H1 (cell line): ENCODE results near the gene GTF2F2. TPM values are rescaled to one million over a fixed set of nuclear protein-coding genes. Genes with fewer than 3 reads are reported as not detected.

ENCODE experiments used
- CTCF ChIA-PET: fragments of 300-600 bp; sonication (Branson Sonifier 250); formaldehyde crosslinking; loops from one replicate; lab custom pipeline; 2021; ENCODE audit not compliant: partially characterized antibody; lab: Charles Lee
- POLR2A ChIA-PET: fragments of 300-600 bp; sonication (Branson Sonifier 250); formaldehyde crosslinking; loops from one replicate; lab custom pipeline; 2021; ENCODE audit warnings: inconsistent platforms; ENCODE audit not compliant: partially characterized antibody; lab: Charles Lee
- DNase-seq, 2 experiments: peaks; one replicate each; pipeline versions ENCODE4 v3.0.0 to v3.0.0-alpha.2; 2010 to 2022; ENCODE audit warnings: low spot score in 2 of 2, low read depth in 1 of 2, mixed read lengths in 1 of 2
- FAIRE-seq: peaks from 2 replicates; lab custom pipeline; 2011; peaks lifted over from hg19 to GRCh38; lab: Jason Lieb, UNC
- H2AFZ ChIP-seq: 2 replicates; pipeline ENCODE4 v1.8.1; 2012; ENCODE audit warnings: low read length, inconsistent platforms
- H2AK5ac ChIP-seq: 2 replicates; pipeline ENCODE4 v1.6.1; 2013; ENCODE audit warnings: low read depth, low read length
- H2BK120ac ChIP-seq: replicated peaks from 2 replicates; pipeline ENCODE3; 2013; ENCODE audit warnings: low read depth, low read length, inconsistent platforms
- H2BK12ac ChIP-seq: 2 replicates; pipeline ENCODE4 v1.6.1; 2013; ENCODE audit warnings: low read depth, low read length
- H2BK15ac ChIP-seq: 2 replicates; pipeline ENCODE4 v1.6.1; 2013; ENCODE audit warnings: low read length
- H2BK20ac ChIP-seq: 2 replicates; pipeline ENCODE4 v1.6.1; 2013; ENCODE audit warnings: low read length
- H2BK5ac ChIP-seq: 2 replicates; pipeline ENCODE4 v1.6.1; 2013; ENCODE audit warnings: low read depth, low read length
- H3K14ac ChIP-seq: 2 replicates; pipeline ENCODE4 v1.6.1; 2013; ENCODE audit warnings: inconsistent platforms; ENCODE audit not compliant: insufficient read length
- H3K18ac ChIP-seq: 2 replicates; pipeline ENCODE4 v1.6.1; 2013; ENCODE audit warnings: low read length; ENCODE audit errors: extremely low read depth
- H3K23ac ChIP-seq: 2 replicates; pipeline ENCODE4 v1.6.1; 2013; ENCODE audit warnings: inconsistent platforms; ENCODE audit not compliant: insufficient read length
- H3K23me2 ChIP-seq: 2 replicates; pipeline ENCODE4 v1.6.1; 2013; ENCODE audit warnings: low read depth, low read length
- H3K27ac ChIP-seq: 2 replicates; pipeline ENCODE4 v1.6.1; 2011; ENCODE audit warnings: low read depth, low read length, inconsistent platforms
- H3K27me3 ChIP-seq, 4 experiments: replicated peaks in 1 of 4; 1 replicate in 1 of 4; 2 replicates in 3 of 4; pipeline versions ENCODE4 v1.6.1 to v1.8.1; 2011 to 2013; ENCODE audit warnings: low read length in 3 of 4, mild to moderate bottlenecking in 3 of 4, inconsistent platforms in 2 of 4, mixed read lengths in 2 of 4, moderate library complexity in 1 of 4; ENCODE audit not compliant: control insufficient read depth in 3 of 4, insufficient read depth in 3 of 4; ENCODE audit errors: extremely low read depth in 1 of 4
- H3K36me3 ChIP-seq, 4 experiments: 2 replicates each; pipeline versions ENCODE4 v1.6.1 to v1.8.1; 2011 to 2013; ENCODE audit warnings: mild to moderate bottlenecking in 4 of 4, low read length in 3 of 4, moderate library complexity in 2 of 4, control low read depth in 1 of 4, inconsistent platforms in 1 of 4; ENCODE audit not compliant: insufficient read depth in 4 of 4, control insufficient read depth in 2 of 4
- H3K4ac ChIP-seq: replicated peaks from 2 replicates; pipeline ENCODE3; 2013; ENCODE audit warnings: low read length, low read depth, mixed read lengths, inconsistent platforms; ENCODE audit not compliant: insufficient read length
- H3K4me1 ChIP-seq, 4 experiments: replicated peaks in 1 of 4; 1 replicate in 1 of 4; 2 replicates in 3 of 4; pipeline versions ENCODE4 v1.6.1 to v1.8.1; 2011 to 2013; ENCODE audit warnings: low read length in 3 of 4, inconsistent platforms in 2 of 4, mixed read lengths in 1 of 4; ENCODE audit not compliant: insufficient read depth in 4 of 4, control insufficient read depth in 3 of 4
- H3K4me2 ChIP-seq, 2 experiments: 2 replicates each; pipeline versions ENCODE4 v1.6.1 to v1.8.1; 2011 to 2013; ENCODE audit warnings: low read depth in 2 of 2, low read length in 2 of 2, control low read depth in 1 of 2, inconsistent platforms in 1 of 2, mild to moderate bottlenecking in 1 of 2; ENCODE audit not compliant: insufficient read depth in 1 of 2
- H3K4me3 ChIP-seq, 4 experiments: fragments of 200-600, 300-600 bp in 1 of 4; sonication (generic), shearing (Covaris generic), sonication (Bioruptor Twin) in 1 of 4; 2 replicates each; pipeline versions ENCODE4 v1.5.1 to v1.8.1; 2011 to 2016; ENCODE audit warnings: low read length in 4 of 4, low read depth in 3 of 4, control low read depth in 2 of 4, inconsistent platforms in 2 of 4, mild to moderate bottlenecking in 2 of 4, mixed read lengths in 1 of 4, moderate library complexity in 1 of 4; ENCODE audit not compliant: insufficient read depth in 2 of 4; ENCODE audit errors: extremely low read depth in 1 of 4
- H3K56ac ChIP-seq: replicated peaks from 2 replicates; pipeline ENCODE3; 2013; ENCODE audit warnings: low read depth, mild to moderate bottlenecking, mixed read lengths, low read length, inconsistent platforms; ENCODE audit not compliant: insufficient read length
- H3K79me1 ChIP-seq: 2 replicates; pipeline ENCODE4 v1.6.1; 2013; ENCODE audit warnings: low read depth, low read length, control low read depth
- H3K79me2 ChIP-seq, 2 experiments: 2 replicates each; pipeline versions ENCODE4 v1.6.1 to v1.8.1; 2012 to 2013; ENCODE audit warnings: low read length in 2 of 2, mild to moderate bottlenecking in 2 of 2, inconsistent platforms in 1 of 2; ENCODE audit not compliant: insufficient read depth in 2 of 2, control insufficient read depth in 1 of 2
- H3K9ac ChIP-seq, 4 experiments: replicated peaks in 1 of 4; 1 replicate in 1 of 4; 2 replicates in 3 of 4; pipeline versions ENCODE4 v1.6.1 to v1.8.1; 2011 to 2013; ENCODE audit warnings: low read depth in 3 of 4, low read length in 3 of 4, control low read depth in 2 of 4, mild to moderate bottlenecking in 2 of 4, moderate library complexity in 2 of 4, inconsistent platforms in 1 of 4; ENCODE audit errors: extremely low read depth in 1 of 4
- H3K9me3 ChIP-seq, 2 experiments: 2 replicates each; pipeline versions ENCODE4 v1.6.1 to v1.8.1; 2012 to 2013; ENCODE audit warnings: mild to moderate bottlenecking in 2 of 2, moderate library complexity in 2 of 2, control low read depth in 1 of 2, inconsistent platforms in 1 of 2, low read depth in 1 of 2, low read length in 1 of 2, mixed read lengths in 1 of 2; ENCODE audit not compliant: insufficient read depth in 2 of 2
- H4K20me1 ChIP-seq, 2 experiments: replicated peaks in 1 of 2; 2 replicates each; pipeline versions ENCODE3 to v1.8.1; 2011 to 2013; ENCODE audit warnings: inconsistent platforms in 2 of 2, low read length in 2 of 2, mild to moderate bottlenecking in 1 of 2; ENCODE audit not compliant: insufficient read depth in 2 of 2, control insufficient read depth in 1 of 2
- H4K5ac ChIP-seq: 2 replicates; pipeline ENCODE4 v1.6.1; 2013; ENCODE audit warnings: low read length, low read depth, mixed read lengths, inconsistent platforms; ENCODE audit not compliant: insufficient read length
- H4K8ac ChIP-seq: 2 replicates; pipeline ENCODE4 v1.8.0; 2013; ENCODE audit warnings: mild to moderate bottlenecking, moderate library complexity, low read length, inconsistent platforms; ENCODE audit not compliant: insufficient read depth; ENCODE audit errors: extremely low read depth
- H4K91ac ChIP-seq: replicated peaks from 2 replicates; pipeline ENCODE3; 2013; ENCODE audit warnings: low read length, mixed read lengths, inconsistent platforms; ENCODE audit not compliant: insufficient read length
- ATF2 ChIP-seq: IDR thresholded peaks from 2 replicates; pipeline ENCODE4 v1.6.1; 2012; ENCODE audit warnings: low read length, inconsistent platforms
- EP300 ChIP-seq, 2 experiments: IDR thresholded peaks; 1 replicate in 1 of 2; 2 replicates in 1 of 2; pipeline ENCODE4 v1.6.1; 2011 to 2012; ENCODE audit warnings: low read depth in 2 of 2, low read length in 2 of 2, mild to moderate bottlenecking in 2 of 2, borderline replicate concordance in 1 of 2, inconsistent platforms in 1 of 2, moderate library complexity in 1 of 2
- GTF2F1 ChIP-seq: IDR thresholded peaks from 2 replicates; pipeline ENCODE4 v1.6.1; 2012; ENCODE audit warnings: low read depth, low read length, improper control_type of control experiment, borderline replicate concordance
- KDM4A ChIP-seq: IDR thresholded peaks from one replicate; pipeline ENCODE4 v1.7.1; 2012; ENCODE audit warnings: low read depth, mild to moderate bottlenecking, moderate library complexity, low read length, inconsistent platforms; ENCODE audit not compliant: severe bottlenecking
- NRF1 ChIP-seq: IDR thresholded peaks from 2 replicates; pipeline ENCODE4 v1.6.1; 2011; ENCODE audit warnings: mild to moderate bottlenecking, low read depth, low read length, improper control_type of control experiment
- WGBS, 2 experiments: shearing (Covaris generic) in 1 of 2; methylation state at CpG; one replicate each; pipeline versions ENCODE4 v1.1.6 to v1.1.7; 2013 to 2015; ENCODE audit warnings: low lambda C conversion rate in 2 of 2, mixed read lengths in 2 of 2, inconsistent platforms in 1 of 2, low coverage in 1 of 2, missing lambda C conversion rate in 1 of 2; ENCODE audit not compliant: insufficient replicate concordance in 2 of 2, insufficient coverage in 1 of 2, insufficient read length in 1 of 2; ENCODE audit errors: extremely low coverage in 1 of 2, missing lambda C conversion rate in 1 of 2; 5-methylcytosine and 5-hydroxymethylcytosine counted together
- polyA plus RNA-seq, 7 experiments: library from polyadenylated mRNA; depleted of rRNA in 3 of 7; stranded (reverse) in 5 of 7; unstranded in 2 of 7; fragments of >200 nt in 5 of 7; fragments of 200-250 nt in 2 of 7; gene quantifications; 1 replicate in 5 of 7; 2 replicates in 1 of 7; 4 replicates in 1 of 7; pipeline versions ENCODE4 v1.2.1 to v1.2.3, GENCODE V29; 2011 to 2013; ENCODE audit warnings: missing spikeins in 2 of 7, mixed read lengths in 2 of 7
- total RNA-seq: library from RNA; stranded (reverse); fragmentation: NEBNext Ultra II Directional; extraction: Animal tissue kit (Norgen Biotek cat#: 25700); gene quantifications from 2 replicates; pipeline ENCODE4 v1.2.1, GENCODE V29; 2021

The GTF2F2 gene
- total and polyA plus RNA-seq, 2 of the 8 experiments (the other 6 are each of a cell fraction or from before 2014, with no cell fraction given) = 10.8 to 31.1 TPM

GRCh38 chr13:45254396-45254795, 134.1 kb downstream of the GTF2F2 start:
- H3K27me3 ChIP-seq = no peaks in the 10 kb centered on the region
- no peak for TF ChIP-seq KDM4A
- TF ChIP-seq EP300 (IDR thresholded peaks at IDR 0.05; ENCODE audit: borderline replicate concordance in 1 of 2, low read depth in 2 of 2, low read length in 2 of 2) = no peak
- TF ChIP-seq GTF2F1 = no peak
- no peak for TF ChIP-seq NRF1
- no peak for TF ChIP-seq ATF2
- H2BK5ac ChIP-seq = no peak overlapping the region
- no peak overlapping the region for H4K5ac ChIP-seq
- H2BK120ac ChIP-seq = no peak overlapping the region
- H3K23me2 ChIP-seq = no peaks in the 10 kb centered on the region
- H4K8ac ChIP-seq = no peak overlapping the region
- H2BK20ac ChIP-seq = no peak overlapping the region
- H2AFZ ChIP-seq = no peak overlapping the region
- no peak overlapping the region for H3K27ac ChIP-seq
- H3K18ac ChIP-seq = no peak overlapping the region
- WGBS, 2 experiments = 98% methylated on average over 2 of the region's 2 CpGs; no CpG with 5 or more reads in 1 of the 2 experiments
- ChIA-PET POLR2A (no interaction called here), CTCF (interaction anchor here (1.1 kb wide), 1 partner anchor 13 kb away, joined by 3 read pairs; no protein-coding TSS in a partner anchor)
- no peak overlapping the region for H3K14ac ChIP-seq
- H3K56ac ChIP-seq = no peak overlapping the region
- no peak for DNase-seq
- H2BK12ac ChIP-seq = no peak overlapping the region
- H3K9ac ChIP-seq = no peak overlapping the region
- no peaks in the 10 kb centered on the region for H4K20me1 ChIP-seq
- no peak overlapping the region for H2BK15ac ChIP-seq
- no peak overlapping the region for H4K91ac ChIP-seq
- FAIRE-seq = no peak
- H3K4ac ChIP-seq = no peak overlapping the region
- peaks cover 0 to 13% (median 0%) of the 10 kb centered on the region in 4 experiments; a peak in 1 of 8 replicates for H3K36me3 ChIP-seq
- H2AK5ac ChIP-seq = no peak overlapping the region
- H3K9me3 ChIP-seq = no peaks in the 10 kb centered on the region
- no peaks in the 10 kb centered on the region for H3K4me1 ChIP-seq
- no peak overlapping the region for H3K4me2 ChIP-seq
- H3K79me2 ChIP-seq = no peaks in the 10 kb centered on the region
- no peak overlapping the region for H3K23ac ChIP-seq
- H3K4me3 ChIP-seq = no peak overlapping the region
- H3K79me1 ChIP-seq = no peaks in the 10 kb centered on the region
